ENCODE measurements around the gene AGER.

Gene AGER

GRCh38 chr6:32200711-32201475, 16.8 kb upstream of the AGER start:
- TF ChIP-seq CTCF (conservative IDR thresholded peaks at IDR 0.05; ENCODE audit: low read length) (no peak), EZH2phosphoT487 (IDR thresholded peaks at IDR 0.05; ENCODE audit: borderline replicate concordance) (no peak)
- H3K4me2 ChIP-seq (ENCODE audit: low read depth, low read length, poor library complexity, severe bottlenecking) = no peak overlapping the region
- no peak overlapping the region for H2AFZ ChIP-seq (ENCODE audit: low read length)
- no peaks in the 10 kb centered on the region for H3K9me3 ChIP-seq (ENCODE audit: insufficient read depth, low read depth, low read length)
- peaks cover 10% of the 10 kb centered on the region; the same call in 1 of the 2 replicates for H3K79me2 ChIP-seq (ENCODE audit: insufficient read depth, low read length)
- no peak overlapping the region for H3K9ac ChIP-seq (ENCODE audit: low read depth, low read length, poor library complexity, severe bottlenecking)
- H3K4me1 ChIP-seq (ENCODE audit: insufficient read depth, low read length, poor library complexity, severe bottlenecking) = peaks cover 7% of the 10 kb centered on the region
- H3K36me3 ChIP-seq (ENCODE audit: insufficient read depth, low read length) = no peaks in the 10 kb centered on the region
- no peaks in the 10 kb centered on the region for H3F3A ChIP-seq (ENCODE audit: low read depth)
- H3K9me2 ChIP-seq (replicated peaks; ENCODE audit: low read depth, low read length) = no peaks in the 10 kb centered on the region
- no peaks in the 10 kb centered on the region for H4K20me1 ChIP-seq (ENCODE audit: insufficient read depth, low read length, poor library complexity, severe bottlenecking)
- H3K27me3 ChIP-seq (ENCODE audit: insufficient read depth, low read length, poor library complexity, severe bottlenecking) = no peaks in the 10 kb centered on the region
- H3K4me3 ChIP-seq (ENCODE audit: low read length, poor library complexity, severe bottlenecking) = no peak overlapping the region

DNA sequence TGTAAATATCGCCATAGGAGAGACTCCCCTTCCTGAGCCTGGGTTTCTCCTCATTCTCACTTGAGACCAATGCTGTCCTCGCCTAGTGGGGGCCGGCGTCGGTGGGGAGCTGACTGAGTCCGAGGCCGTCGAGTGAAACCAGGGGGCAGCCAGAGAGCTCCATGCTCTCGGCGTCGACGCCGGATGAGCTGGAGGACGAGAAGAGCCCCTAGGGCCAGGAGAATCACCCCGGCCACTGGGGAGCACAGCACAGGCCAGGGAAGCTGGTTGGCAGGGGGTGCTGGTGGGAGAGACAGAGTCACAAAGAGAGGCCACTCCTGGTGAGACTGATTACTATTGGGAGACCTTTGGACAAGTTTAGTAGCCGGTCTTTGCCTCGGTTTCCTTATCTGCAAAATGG, 14.8 kb upstream of the AGER start:
- peaks cover 22% of the 10 kb centered on the region for H3K4me1 ChIP-seq (ENCODE audit: insufficient read depth, low read length, poor library complexity, severe bottlenecking)
- H3K36me3 ChIP-seq (ENCODE audit: insufficient read depth, low read length) = no peaks in the 10 kb centered on the region
- no peaks in the 10 kb centered on the region for H4K20me1 ChIP-seq (ENCODE audit: insufficient read depth, low read length, poor library complexity, severe bottlenecking)
- no peaks in the 10 kb centered on the region for H3F3A ChIP-seq (ENCODE audit: low read depth)
- no peaks in the 10 kb centered on the region for H3K9me3 ChIP-seq (ENCODE audit: insufficient read depth, low read depth, low read length)
- H3K4me3 ChIP-seq (ENCODE audit: low read length, poor library complexity, severe bottlenecking) = no peak overlapping the region
- peaks cover 20% of the 10 kb centered on the region; the same call in 1 of the 2 replicates for H3K79me2 ChIP-seq (ENCODE audit: insufficient read depth, low read length)
- H3K27me3 ChIP-seq (ENCODE audit: insufficient read depth, low read length, poor library complexity, severe bottlenecking) = no peaks in the 10 kb centered on the region
- H3K9ac ChIP-seq (ENCODE audit: low read depth, low read length, poor library complexity, severe bottlenecking) = no peak overlapping the region
- TF ChIP-seq CTCF (conservative IDR thresholded peaks at IDR 0.05; ENCODE audit: low read length) (no peak), EZH2phosphoT487 (IDR thresholded peaks at IDR 0.05; ENCODE audit: borderline replicate concordance) (no peak)
- no peaks in the 10 kb centered on the region for H3K9me2 ChIP-seq (replicated peaks; ENCODE audit: low read depth, low read length)
- H2AFZ ChIP-seq (ENCODE audit: low read length) = no peak overlapping the region
- no peak overlapping the region for H3K4me2 ChIP-seq (ENCODE audit: low read depth, low read length, poor library complexity, severe bottlenecking)

DNA sequence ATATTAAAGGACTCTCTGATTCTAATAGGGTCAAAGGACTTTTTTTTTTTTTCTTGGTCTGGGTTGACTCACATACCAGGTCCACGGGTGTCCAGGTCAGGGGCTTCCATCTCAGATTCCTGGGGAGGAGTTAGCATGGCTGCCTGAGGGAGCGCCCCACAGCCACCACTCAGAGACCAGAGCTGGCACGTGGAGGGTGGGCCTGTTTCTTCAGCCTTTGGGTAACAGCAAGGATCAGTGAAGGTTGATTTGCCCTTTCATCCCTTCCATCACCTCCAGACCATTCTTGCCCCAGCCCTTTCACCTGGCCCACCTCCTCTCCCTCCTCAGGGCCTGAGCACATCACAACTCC, 14.3 kb upstream of the AGER start:
- TF ChIP-seq EZH2phosphoT487 (IDR thresholded peaks at IDR 0.05; ENCODE audit: borderline replicate concordance) = no peak
- TF ChIP-seq CTCF (conservative IDR thresholded peaks at IDR 0.05; ENCODE audit: low read length) = no peak
- no peak overlapping the region for H3K4me2 ChIP-seq (ENCODE audit: low read depth, low read length, poor library complexity, severe bottlenecking)
- H3K36me3 ChIP-seq (ENCODE audit: insufficient read depth, low read length) = no peaks in the 10 kb centered on the region
- H3K9ac ChIP-seq (ENCODE audit: low read depth, low read length, poor library complexity, severe bottlenecking) = no peak overlapping the region
- no peaks in the 10 kb centered on the region for H3K27me3 ChIP-seq (ENCODE audit: insufficient read depth, low read length, poor library complexity, severe bottlenecking)
- H3K4me1 ChIP-seq (ENCODE audit: insufficient read depth, low read length, poor library complexity, severe bottlenecking) = peaks cover 27% of the 10 kb centered on the region
- H3K4me3 ChIP-seq (ENCODE audit: low read length, poor library complexity, severe bottlenecking) = no peak overlapping the region
- no peaks in the 10 kb centered on the region for H4K20me1 ChIP-seq (ENCODE audit: insufficient read depth, low read length, poor library complexity, severe bottlenecking)
- no peaks in the 10 kb centered on the region for H3K9me3 ChIP-seq (ENCODE audit: insufficient read depth, low read depth, low read length)
- H2AFZ ChIP-seq (ENCODE audit: low read length) = no peak overlapping the region
- H3K79me2 ChIP-seq (ENCODE audit: insufficient read depth, low read length) = peaks cover 25% of the 10 kb centered on the region; the same call in 1 of the 2 replicates
- no peaks in the 10 kb centered on the region for H3F3A ChIP-seq (ENCODE audit: low read depth)
- H3K9me2 ChIP-seq (replicated peaks; ENCODE audit: low read depth, low read length) = no peaks in the 10 kb centered on the region

All from Loucy (cell line).